KG1 (cell line): ENCODE data around the gene COG2.
"Not testable (repeated sequence)": the region's sequence is repeated elsewhere in the genome, so short reads cannot be mapped to it uniquely, and the experiment has no call there.

Source experiments
- DNase-seq: peaks from one replicate; lab custom pipeline; 2025; lab: John Stamatoyannopoulos, UW

Gene COG2

DNA sequence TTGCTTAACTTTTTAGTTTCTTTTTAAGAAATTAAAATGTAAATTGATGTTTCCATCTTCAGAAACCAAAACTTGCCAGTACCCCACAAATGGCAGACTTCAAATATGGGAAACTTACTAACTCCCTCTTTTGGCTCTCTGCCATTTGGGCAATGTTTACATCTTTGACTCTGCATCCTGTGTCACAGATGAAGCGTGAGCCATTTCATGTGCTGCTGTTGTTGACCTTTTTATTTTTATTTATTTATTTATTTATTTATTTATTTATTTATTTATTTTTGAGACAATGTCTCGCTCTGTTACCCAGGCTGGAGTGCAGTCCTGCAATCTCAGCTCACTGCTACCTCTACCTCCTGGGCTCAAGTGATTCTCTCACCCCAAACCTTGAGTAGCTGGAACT lies 16.0 kb upstream of the COG2 start:
- no peak for DNase-seq

DNA sequence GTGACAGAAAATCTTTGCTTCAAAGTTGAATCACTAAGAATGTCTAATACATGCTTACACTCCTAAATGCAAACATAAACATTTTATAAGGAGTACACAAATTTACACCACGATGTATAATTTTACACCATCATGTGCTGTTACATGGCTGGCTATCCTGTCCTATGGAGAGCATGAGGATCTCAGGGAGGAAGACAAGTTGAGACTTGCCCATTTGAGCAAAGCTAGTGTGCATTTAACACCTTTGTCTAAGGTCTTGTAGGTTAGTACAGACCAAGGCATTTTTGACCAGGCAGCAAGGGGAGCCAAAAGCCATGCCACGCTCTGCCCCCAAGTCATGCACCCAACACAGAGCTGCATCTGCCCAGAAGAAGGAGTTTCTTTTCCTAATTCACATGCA lies 14.5 kb upstream of the COG2 start:
- DNase-seq, result no peak

DNA sequence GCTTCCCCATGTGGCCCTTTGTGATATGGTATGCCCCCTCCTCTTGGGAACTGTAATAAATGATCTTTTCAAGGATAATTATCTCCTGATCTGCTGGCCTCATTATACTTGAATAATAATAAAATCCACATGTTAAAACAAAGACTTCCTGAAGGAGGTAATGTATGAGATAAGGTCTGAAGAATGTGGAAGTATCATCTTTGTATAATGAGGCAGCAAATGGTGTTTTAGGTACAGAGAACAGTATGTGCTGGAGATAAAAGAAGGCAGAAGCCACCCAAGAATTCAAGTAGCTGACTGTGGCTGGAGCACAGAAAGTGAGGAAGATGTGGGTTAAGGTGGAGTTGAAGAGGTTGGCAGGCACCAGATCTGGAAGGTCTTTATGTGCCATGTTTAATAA lies 12.8 kb upstream of the COG2 start:
- no peak for DNase-seq

DNA sequence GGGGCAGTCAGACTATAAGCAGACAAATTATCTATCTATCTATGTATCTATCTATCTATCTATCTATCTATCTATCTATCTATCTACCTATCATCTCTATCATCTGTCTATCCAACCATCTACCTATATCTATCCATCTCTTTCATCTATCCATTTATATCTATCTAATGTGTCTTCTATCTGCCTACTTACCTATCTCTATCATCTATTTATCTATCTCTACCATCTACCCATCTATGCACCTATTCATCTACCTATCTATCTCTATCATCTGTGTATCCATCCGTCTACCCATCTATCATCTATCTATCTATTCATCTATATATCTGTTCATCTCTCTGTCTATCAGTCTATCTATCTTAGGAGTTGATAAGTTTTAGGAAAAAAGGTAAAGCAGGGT lies 10.8 kb upstream of the COG2 start:
- DNase-seq, result no peak

DNA sequence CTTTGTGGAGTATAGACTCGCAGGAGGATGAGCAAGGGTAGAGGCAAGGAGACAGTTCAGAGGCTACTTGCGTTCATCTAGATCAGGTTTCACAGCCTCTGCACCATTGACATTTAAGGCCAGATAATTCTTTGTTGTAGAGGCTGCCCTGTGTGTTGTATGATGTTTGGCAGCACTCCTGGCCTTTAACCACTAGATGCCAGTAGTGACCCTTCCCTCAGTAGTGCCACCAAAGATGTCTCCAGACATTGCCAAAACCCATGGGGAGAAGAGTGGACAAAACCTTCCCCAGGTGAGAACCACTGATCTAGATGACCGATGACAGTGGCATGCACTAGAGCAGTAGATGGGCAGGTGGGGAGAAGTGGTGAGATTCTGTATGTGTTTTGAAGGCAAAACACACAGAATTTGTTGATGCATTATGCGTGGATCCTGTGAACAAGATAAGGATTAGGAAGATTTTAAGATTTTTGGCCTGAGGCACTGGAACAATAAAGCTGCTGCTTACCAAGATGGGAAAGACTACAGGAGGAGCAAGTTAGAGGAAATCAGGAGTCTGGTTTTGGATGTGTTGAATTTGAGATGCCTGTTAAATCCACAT lies 9.9 kb upstream of the COG2 start:
- no peak for DNase-seq

DNA sequence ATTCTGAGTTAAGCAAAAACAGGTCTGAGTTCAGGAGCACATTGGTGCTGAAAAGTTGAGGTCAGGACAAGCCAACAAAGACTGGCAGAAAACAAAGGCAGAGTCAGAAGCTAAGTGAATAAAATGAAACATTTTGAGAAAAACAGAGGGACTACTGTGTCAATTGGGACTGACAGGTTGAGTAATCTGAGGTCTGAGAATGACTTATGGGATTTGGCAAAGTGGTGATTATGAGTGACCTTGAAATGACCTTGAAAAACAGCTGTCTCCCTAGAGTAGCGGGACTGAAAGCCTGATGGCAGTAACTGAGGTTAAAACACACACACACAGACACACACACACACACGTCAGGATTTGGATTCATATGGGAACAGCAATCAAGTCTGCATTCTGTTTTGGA lies 8.8 kb upstream of the COG2 start:
- no peak for DNase-seq

DNA sequence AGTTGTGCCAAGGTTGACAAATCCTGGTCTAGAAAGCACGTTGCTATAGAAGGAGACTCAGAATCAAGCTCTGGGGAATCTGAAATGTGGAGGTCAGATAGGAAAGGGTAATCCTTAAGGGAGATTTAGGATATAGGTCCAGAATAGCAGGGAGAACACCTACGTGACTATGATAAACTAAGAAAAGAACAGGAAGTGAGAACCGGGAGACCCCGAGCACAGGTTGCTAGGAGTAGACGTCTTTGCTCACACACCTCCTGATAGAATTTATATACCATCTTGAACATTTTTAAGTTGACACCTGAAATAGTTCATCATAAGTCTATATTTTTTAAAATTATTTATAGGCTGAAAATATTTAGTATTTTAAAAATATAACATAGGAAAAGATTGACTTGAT lies 7.9 kb upstream of the COG2 start:
- DNase-seq, result no peak

DNA sequence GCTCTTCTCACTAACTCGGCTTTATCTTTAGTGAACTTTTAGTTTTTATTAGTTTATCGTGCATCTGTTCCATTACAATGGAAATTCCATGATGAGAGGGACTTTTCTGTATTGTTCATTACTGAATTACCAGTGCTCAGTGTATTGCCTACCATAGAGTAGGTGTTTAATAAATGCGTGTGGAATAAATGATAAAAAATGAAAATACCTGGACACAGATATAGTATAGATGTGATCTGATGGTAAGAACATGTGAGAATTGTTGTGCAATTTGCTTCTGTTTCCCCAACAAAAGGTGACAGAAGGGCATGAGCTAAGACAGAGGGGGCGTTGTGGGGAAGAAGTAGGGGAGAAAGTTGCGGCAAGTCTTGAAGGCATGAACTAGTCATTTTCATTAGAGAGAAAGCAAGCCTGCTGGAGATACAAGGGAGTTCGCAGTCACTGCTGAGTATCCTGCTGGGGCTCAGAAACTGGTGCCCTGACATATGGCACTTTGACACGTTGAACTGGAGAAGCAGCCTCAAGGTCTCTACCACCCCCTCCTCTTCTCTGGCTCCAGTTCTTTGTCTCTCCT lies 5.6 kb upstream of the COG2 start:
- no peak for DNase-seq

DNA sequence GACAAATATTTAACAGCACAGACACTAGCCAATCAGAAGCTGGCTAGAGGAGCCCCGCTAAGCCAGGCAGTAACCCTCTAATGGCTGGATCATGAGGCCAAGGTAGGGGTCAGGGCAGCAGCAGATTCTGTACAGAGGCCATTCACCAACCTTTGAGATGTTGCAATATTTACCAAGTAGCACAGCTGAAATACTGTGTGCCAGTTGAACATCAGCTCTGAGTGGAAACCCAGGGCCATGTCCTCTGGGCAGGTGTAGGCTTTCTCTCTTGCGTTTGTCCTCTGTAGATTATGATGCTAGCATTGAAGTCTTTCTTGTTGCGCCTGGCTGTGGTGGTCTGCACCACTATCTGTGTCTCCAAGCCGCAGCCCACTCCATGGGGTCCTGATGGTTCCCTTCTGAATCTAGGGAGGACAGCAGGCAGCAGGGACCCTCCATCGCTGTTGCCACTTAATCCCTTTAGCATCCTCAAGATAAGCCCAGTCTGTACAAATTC lies 2.5 kb upstream of the COG2 start:
- no peak for DNase-seq

DNA sequence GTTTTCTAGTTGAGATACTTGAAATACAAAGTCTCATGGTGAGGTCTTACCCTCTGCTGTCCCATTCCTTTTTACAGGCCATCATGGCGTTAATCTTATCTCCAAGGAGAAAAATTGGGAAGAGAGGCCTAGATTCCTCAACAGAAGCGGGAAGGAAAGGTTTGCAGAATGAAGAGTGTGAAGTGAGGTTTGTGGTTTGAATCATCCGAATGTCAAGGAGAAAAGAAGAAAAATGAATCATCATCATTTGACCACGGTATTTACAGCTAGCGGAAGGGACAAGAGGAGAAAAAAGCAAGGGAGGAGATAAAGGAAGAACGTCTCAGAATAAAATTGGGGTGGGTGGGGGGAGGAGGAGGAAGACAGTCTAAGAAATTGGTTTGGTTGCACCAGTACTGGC lies 935 bp upstream of the COG2 start:
- DNase-seq, result no peak

DNA sequence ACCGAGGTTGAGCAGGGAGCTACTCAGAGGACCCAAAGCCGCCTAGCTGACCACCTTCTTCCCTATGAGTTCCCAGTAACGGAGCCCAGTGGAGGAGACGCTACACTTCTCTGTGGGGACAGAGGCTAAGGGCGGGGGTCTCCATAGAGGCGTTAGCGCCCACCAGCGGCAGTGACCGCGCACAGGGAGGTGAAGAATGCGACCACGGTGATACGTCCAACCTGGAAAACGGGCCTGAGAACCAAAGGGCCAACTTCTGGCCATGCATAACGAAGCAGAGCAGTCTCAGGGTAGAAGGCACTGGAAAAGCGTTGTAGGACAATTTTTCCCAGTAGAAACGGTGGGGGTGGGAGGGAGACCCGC lies 400 bp upstream of the COG2 start:
- DNase-seq, result no peak

DNA sequence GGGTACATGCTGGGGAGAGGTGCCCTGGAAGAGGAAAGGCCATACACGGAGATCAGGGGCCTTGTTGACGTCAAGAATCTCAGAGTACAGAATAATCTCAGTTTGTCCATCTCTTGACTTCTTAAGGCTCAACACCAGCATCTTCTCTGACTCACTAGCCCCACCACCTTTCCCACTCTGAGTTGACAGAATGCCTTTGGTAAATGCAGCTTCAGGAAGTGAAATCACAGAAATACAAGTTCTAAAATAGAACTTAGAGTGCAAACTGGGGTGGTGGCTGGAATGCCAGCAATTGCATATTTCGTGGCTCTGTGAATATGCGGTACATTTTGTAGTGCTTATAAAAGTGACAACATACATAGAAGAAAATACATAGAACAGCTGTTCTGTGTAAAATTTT lies 1.6 kb downstream of the COG2 start:
- DNase-seq, result no peak

DNA sequence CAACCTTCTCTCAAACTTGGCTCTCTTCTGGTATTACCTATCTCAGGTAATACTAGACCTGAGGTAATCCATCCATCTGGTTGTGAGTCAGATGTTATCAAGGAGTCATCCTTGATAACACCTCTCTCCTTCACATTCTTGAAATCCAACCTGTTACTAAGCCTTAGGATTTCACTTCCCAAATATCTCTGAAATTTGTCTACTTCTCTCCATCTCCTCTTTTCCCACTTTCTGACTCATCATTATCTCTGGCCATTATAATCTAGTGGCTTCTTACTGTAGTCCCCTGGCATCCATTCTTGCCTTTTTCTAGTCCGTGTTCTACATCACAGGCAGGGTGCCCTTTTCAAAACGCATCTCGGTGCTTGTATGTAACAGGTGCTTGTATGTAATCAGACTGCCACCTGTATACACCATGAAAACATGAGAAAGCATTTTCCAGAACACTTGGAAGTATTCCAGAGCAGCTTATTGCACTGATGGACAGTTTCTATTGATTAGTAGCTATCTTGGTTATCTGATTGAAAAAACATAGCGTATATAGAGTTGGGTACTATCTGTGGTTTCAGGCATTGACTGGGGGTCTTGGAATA lies 4.5 kb downstream of the COG2 start:
- no peak for DNase-seq

DNA sequence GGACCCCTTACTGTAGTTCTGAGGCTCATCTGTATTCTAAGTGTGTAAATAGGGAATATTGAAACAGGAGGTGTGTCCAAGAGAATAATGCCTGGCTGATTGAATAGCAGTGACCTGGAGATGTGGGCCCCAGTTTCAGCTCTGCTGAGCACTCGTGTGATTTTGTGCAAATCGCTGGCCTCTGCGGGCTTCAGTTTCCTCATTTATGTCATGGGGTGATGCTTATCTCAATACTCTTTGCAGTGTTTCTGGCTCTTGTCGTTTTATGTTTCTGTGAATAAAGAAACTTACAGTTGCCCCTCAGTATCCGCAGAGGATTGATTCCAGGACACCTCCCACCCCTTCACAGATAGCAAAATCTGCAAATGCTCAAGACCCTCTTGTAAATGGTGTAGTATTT lies 5.0 kb downstream of the COG2 start:
- DNase-seq, result no peak

DNA sequence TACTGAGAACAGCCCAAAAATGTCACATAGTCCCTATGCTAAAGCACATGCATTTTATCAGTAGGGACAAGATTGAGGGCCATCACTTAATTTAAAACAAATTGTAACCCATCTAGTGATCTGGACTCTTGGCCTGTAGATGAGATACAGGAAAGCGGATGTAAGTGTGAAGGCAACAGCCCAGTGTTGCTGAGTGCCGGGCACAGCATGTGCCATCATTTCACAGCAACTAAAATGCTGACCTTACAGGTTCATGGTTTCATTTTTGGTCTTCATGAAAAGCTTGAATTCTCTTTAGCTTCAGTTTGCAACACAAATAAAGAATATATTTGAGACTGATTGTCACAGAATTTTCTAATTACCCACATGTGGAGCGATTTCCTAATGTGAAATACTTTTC lies 5.8 kb downstream of the COG2 start:
- DNase-seq, result no peak

DNA sequence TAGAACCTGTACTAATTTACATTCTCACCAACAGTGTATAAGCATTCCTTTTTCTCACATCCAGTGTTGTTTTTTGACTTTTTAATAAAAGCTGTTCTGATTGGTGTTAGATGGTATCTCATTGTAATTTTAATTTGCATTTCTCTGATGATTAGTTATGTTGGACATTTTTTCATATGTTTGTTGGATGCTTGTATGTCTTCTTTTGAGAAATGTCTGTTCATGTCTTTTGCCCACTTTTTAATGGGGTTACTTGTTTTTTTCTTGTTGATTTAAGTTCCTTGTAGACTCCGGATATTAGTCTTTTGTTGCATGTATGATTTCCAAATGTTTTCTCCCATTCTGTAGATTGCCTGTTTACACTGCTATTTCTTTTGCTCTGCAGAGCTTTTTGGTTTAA lies 8.0 kb downstream of the COG2 start:
- no peak for DNase-seq

DNA sequence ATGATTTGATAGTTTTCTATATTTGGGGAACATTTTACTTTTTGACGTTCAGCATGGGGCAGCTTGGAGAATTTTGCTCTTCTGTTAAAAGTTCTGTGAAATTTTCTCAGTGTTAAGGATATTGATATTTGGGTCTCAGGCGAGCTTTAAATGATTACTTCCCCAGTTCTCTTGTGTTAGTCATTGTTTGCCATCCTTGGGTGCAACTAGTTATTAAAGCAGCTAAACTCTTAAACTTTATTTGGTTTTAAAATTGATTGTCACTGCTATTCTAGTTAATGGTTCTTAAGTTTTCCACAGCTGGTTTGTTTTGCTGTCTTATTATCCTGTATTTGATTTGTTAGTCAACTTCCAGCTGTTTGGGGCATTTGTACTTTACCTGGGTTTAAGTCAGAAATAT lies 9.0 kb downstream of the COG2 start:
- no peak for DNase-seq

DNA sequence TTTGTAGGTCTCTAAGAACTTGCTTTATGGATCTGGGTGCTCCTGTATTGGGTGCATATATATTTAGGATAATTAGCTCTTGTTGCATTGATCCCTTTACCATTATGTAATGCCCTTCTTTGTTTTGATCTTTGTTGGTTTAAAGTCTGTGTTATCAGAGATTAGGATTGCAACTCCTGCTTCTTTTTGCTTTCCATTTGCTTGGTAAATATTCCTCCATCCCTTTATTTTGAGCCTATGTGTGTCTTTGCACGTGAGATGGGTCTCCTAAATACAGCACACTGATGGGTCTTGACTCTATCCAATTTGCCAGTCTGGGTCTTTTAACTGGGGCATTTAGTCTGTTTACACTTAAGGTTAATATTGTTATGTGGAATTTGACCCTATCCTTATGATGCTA lies 14.4 kb downstream of the COG2 start:
- DNase-seq, result not testable (repeated sequence)

DNA sequence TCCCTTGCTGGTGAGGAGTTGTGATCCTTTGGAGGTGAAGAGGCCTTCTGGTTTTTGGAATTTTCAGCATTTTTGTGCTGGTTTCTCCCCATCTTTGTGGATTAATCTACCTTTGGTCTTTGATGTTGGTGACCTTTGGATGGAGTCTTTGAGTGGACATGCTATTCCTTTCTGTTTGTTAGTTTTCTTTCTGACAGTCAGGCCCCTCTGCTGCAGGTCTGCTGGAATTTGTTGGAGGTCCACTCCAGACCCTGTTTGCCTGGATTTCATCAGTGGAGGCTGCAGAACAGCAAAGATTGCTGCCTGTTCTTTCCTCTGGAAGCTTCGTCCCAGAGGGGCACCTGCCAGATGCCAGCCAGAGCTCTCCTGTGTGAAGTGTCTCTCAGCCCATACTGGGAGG lies 15.8 kb downstream of the COG2 start:
- DNase-seq, result not testable (repeated sequence)

DNA sequence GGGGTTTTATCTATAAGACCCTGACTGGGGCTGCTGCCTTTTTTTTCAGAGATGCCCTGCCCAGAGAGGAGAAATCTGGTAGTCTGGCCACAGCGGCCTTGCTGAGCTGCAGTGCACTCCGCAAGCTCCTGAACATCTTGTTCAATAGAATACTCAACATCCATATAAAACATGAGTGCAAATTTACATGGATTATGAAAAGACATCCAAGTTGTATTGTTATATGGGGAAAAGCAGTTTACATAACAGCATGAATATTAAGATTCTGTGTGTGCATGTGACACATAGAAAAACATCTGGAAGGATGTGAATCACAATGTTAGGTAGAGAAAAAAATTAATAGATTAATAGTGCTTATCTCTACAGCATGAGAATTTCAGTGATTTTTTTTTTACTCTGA lies 16.4 kb downstream of the COG2 start:
- no peak for DNase-seq

DNA sequence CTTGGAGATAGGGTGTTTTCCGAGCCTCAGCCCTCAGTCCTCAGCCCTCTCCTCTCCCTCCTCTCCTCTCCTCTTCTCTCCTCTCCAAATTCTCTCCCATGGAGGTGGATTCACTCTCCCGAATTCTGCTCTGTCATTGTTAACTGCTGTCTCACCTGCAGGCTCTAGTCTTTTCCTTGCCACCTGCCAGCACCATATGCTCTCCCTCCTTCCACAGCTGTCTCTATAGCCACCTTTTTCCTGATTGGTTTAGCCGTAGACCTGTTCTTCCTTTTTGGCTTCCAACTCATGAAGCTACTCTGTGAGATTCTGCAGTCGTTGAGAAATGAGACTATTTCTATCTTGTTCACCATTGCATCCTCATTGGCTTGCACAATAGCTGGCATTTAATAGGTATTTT lies 19.7 kb downstream of the COG2 start:
- DNase-seq, result no peak

DNA sequence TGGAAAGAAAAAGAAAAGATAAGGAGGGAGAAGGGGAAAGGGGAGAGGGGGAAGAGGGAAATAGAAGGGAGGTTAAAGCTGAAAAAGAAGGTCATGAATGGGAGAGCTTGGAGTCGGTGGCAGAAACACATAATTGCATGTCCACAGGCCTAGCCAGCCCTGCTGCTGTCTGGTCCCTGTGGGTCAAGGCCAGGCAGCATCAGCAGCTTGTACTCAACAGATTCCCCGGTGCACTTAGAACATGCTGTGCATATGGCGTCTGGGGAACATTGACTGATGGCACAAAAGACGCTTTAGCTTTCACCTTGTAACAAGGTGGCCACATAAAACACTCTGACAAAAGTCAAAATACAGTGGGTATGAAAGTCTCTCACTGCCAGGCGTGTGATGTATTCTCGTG lies 25.9 kb downstream of the COG2 start:
- DNase-seq, result no peak

DNA sequence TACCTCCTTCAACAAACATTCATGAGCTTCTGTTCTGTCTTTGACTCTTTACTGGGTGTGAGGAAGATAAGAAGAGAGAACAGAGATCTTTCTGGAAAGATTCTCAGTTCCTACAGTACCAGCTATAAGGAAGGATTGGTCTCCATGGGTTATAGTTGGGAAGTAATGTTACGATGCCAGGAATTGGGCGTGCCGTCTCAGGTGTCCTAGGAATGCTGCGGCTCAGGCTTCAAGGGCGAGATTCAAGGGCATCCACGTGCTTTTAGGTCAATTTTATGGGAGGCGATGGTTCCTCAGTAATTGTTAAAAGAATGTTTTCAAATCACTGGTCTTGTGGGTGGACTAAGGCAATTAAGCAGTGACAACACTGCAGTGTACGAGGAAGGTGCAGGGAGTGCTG lies 27.3 kb downstream of the COG2 start:
- DNase-seq, result no peak

DNA sequence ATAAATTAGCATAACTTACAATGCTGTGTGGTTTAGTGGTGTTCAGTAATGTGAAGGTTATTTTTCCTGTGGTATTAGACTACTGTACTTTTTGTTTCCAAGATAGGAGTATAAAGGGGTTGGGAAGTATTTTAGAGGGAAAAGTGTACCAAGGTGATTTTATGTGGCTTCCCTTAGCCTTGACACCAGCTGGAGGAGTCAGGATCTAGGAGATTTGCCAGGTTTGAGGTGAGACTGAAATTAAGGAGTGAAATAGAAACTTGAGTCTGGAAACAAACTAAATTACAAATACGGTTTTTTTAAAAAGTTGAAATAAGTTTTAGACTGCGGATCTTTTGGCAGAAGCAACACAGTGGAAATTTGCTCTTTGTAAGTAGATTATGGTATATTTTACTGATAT lies 32.3 kb downstream of the COG2 start:
- DNase-seq, result no peak
